NOMO-1 treated with DMSO at 0.1 percent for 48 hours (cell line): Measurements from ENCODE around the gene APRT.

Source experiments
- DNase-seq: peaks from one replicate; lab custom pipeline; 2025; ENCODE audit not compliant: unreplicated experiment; lab: John Stamatoyannopoulos, UW

The APRT gene

GRCh38 chr16:88842308-88842756 lies 30.6 kb upstream of the APRT start:
- DNase-seq: no peak

GRCh38 chr16:88841521-88842307 lies 30.0 kb upstream of the APRT start:
- no peak for DNase-seq

- DNase-seq: no peak
These were observed 29.0 kb upstream of the APRT start for GRCh38 chr16:88840600-88841215.

- peak; percentile 52 for DNase-seq
These were observed 28.2 kb upstream of the APRT start for GRCh38 chr16:88839745-88840599.

GRCh38 chr16:88839026-88839529 lies 27.4 kb upstream of the APRT start:
- DNase-seq: peak; percentile 21

GRCh38 chr16:88838566-88838965 lies 26.8 kb upstream of the APRT start:
- no peak for DNase-seq

- no peak for DNase-seq
These were observed 26.1 kb upstream of the APRT start for GRCh38 chr16:88837806-88838205.

GRCh38 chr16:88836791-88837190 lies 25.1 kb upstream of the APRT start:
- DNase-seq: no peak

GRCh38 chr16:88835818-88836217 lies 24.1 kb upstream of the APRT start:
- no peak for DNase-seq

- no peak for DNase-seq
These were observed 23.7 kb upstream of the APRT start for GRCh38 chr16:88835383-88835782.

- DNase-seq: no peak
These were observed 22.9 kb upstream of the APRT start for GRCh38 chr16:88834670-88835069.

- DNase-seq: no peak
These were observed 21.4 kb upstream of the APRT start for GRCh38 chr16:88833086-88833485.

GRCh38 chr16:88831838-88832237 lies 20.1 kb upstream of the APRT start:
- no peak for DNase-seq

GRCh38 chr16:88830783-88831182 lies 19.1 kb upstream of the APRT start:
- no peak for DNase-seq

GRCh38 chr16:88830258-88830657 lies 18.5 kb upstream of the APRT start:
- no peak for DNase-seq

- no peak for DNase-seq
These were observed 17.0 kb upstream of the APRT start for GRCh38 chr16:88828711-88829110.

GRCh38 chr16:88827727-88828126 lies 16.0 kb upstream of the APRT start:
- no peak for DNase-seq

- no peak for DNase-seq
These were observed 14.5 kb upstream of the APRT start for GRCh38 chr16:88826070-88826840.

GRCh38 chr16:88825146-88825545 lies 13.4 kb upstream of the APRT start:
- no peak for DNase-seq

GRCh38 chr16:88824256-88825077 lies 12.7 kb upstream of the APRT start:
- no peak for DNase-seq
